Measurements from ENCODE around the gene FAM114A1. TPM values are rescaled to one million over a fixed set of nuclear protein-coding genes. Genes with fewer than 3 reads are reported as not detected.
A peak's percentile ranks its signal among the peaks of the same experiment; 100 is the strongest.

FAM114A1 gene
- total and polyA plus RNA-seq, 2 experiments from 2014 or later = 110 to 140 TPM

DNA sequence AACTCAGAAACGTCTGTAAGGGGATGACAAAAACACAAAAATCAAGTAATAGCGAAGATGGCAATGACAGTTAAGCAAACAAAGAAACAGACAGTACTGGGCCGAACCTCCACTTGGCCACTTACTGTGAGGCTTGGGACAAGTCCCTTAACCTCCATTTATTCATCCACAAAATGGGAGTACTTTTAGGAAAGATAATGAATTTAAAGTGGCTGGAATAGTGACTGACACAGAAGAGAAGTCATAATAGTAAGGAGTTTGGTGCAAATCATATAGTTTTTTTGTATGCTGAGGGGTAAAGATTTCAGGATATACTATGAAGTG lies 9.5 kb upstream of the FAM114A1 start:
- peak overlapping the region; percentile 8 for H3K27ac ChIP-seq
- WGBS (ENCODE audit: low lambda C conversion rate, missing lambda C conversion rate) = 72% methylated on average over 3 of the region's 3 CpGs

DNA sequence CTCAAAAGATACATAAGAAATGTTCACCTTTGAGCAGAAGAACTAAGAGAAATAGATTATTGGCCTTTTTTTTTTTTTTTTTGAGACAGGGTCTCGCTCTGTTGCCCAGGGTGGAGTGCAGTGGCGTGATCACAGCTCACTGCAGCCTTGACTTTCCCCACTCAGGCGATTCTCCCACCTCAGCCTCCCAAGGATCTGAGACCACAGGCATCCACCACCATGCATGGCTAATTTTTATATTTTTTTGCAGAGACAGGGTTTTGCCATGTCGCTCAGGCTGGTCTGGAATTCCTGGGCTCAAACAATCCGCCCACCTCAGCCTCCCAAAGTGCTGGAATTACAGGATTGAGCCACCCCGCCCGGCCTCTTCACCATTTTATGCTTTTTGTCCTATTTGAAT lies 8.1 kb upstream of the FAM114A1 start:
- TF ChIP-seq, protein P1, sequence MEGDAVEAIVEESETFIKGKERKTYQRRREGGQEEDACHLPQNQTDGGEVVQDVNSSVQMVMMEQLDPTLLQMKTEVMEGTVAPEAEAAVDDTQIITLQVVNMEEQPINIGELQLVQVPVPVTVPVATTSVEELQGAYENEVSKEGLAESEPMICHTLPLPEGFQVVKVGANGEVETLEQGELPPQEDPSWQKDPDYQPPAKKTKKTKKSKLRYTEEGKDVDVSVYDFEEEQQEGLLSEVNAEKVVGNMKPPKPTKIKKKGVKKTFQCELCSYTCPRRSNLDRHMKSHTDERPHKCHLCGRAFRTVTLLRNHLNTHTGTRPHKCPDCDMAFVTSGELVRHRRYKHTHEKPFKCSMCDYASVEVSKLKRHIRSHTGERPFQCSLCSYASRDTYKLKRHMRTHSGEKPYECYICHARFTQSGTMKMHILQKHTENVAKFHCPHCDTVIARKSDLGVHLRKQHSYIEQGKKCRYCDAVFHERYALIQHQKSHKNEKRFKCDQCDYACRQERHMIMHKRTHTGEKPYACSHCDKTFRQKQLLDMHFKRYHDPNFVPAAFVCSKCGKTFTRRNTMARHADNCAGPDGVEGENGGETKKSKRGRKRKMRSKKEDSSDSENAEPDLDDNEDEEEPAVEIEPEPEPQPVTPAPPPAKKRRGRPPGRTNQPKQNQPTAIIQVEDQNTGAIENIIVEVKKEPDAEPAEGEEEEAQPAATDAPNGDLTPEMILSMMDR (IDR thresholded peaks at IDR 0.05; ENCODE audit: poor library complexity) = no peak
- TF ChIP-seq EZH2 (IDR thresholded peaks at IDR 0.05; ENCODE audit: borderline replicate concordance) (no peak), EZH2phosphoT487 (IDR thresholded peaks at IDR 0.05; ENCODE audit: low read depth, severe bottlenecking, unreplicated experiment) (no peak)
- Histone ChIP-seq H3K9me2 (replicated peaks; ENCODE audit: insufficient read depth) (no peaks in the 10 kb centered on the region), H3K27me3 (no peaks in the 10 kb centered on the region), H3K4me3 (no peak overlapping the region), H3K4me2 (no peak overlapping the region), H3K79me2 (no peaks in the 10 kb centered on the region), H3K27ac (no peak overlapping the region), H3K4me1 (ENCODE audit: insufficient read depth) (no peaks in the 10 kb centered on the region), H2AFZ (no peak overlapping the region), H4K20me1 (ENCODE audit: insufficient read depth, poor library complexity, severe bottlenecking) (no peaks in the 10 kb centered on the region), H3K9me3 (ENCODE audit: low read depth) (no peaks in the 10 kb centered on the region), H3K36me3 (replicated peaks; ENCODE audit: insufficient read depth, low read depth) (no peaks in the 10 kb centered on the region)
- WGBS (ENCODE audit: low lambda C conversion rate, missing lambda C conversion rate) = 97% methylated on average over 7 of the region's 7 CpGs
- DNase-seq (ENCODE audit: low spot score) = no peak

More for the DNA sequence above, 9.5 kb upstream of the FAM114A1 start:
- Histone ChIP-seq H3K4me1 (ENCODE audit: insufficient read depth) (no peaks in the 10 kb centered on the region), H2AFZ (no peak overlapping the region), H3K9me2 (replicated peaks; ENCODE audit: insufficient read depth) (no peaks in the 10 kb centered on the region), H3K4me3 (no peak overlapping the region), H3K27me3 (no peaks in the 10 kb centered on the region), H3K9me3 (ENCODE audit: low read depth) (no peaks in the 10 kb centered on the region), H4K20me1 (ENCODE audit: insufficient read depth, poor library complexity, severe bottlenecking) (no peaks in the 10 kb centered on the region), H3K79me2 (no peaks in the 10 kb centered on the region), H3K4me2 (no peak overlapping the region), H3K36me3 (replicated peaks; ENCODE audit: insufficient read depth, low read depth) (no peaks in the 10 kb centered on the region)
- DNase-seq (ENCODE audit: low spot score) = no peak
- TF ChIP-seq EZH2 (IDR thresholded peaks at IDR 0.05; ENCODE audit: borderline replicate concordance) = no peak
- no peak for TF ChIP-seq EZH2phosphoT487 (IDR thresholded peaks at IDR 0.05; ENCODE audit: low read depth, severe bottlenecking, unreplicated experiment)
- TF ChIP-seq, protein P1 (IDR thresholded peaks at IDR 0.05; ENCODE audit: poor library complexity) = no peak

DNA sequence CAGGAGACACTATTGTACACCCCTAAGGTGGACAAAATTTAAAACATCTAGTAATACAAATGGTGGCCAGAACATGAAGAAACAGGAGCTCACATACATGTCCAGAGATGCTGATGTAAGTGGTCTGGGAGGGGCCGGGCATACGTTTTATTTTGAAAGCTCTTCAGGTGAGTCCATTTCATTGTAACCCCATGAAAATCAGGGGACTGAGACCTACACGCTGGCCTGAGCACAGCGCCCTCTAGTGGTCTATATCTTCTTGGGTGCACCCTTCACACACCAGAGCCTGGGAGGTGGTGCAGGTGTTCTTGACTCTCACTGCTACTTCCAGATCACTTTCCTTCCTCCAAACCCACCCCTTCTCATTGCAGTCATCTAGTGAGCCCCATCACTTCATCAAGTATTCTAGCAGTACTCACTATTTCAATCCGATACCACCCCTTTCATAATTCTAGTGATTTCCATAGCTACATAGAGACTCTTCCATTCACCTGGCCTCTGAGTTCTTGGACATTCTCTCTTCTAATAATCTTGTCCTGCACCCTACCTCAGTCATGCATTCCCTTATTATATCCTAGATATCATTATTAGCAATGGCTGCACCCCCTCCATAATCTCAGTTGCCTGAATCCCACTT lies 6.7 kb upstream of the FAM114A1 start:
- no peak overlapping the region for H2AFZ ChIP-seq
- 33% methylated on average over 5 of the region's 5 CpGs for WGBS (ENCODE audit: low lambda C conversion rate, missing lambda C conversion rate)

More for the DNA sequence above, 6.7 kb upstream of the FAM114A1 start:
- no peak overlapping the region for H3K4me2 ChIP-seq
- H3K9me3 ChIP-seq (ENCODE audit: low read depth) = no peaks in the 10 kb centered on the region
- H3K27me3 ChIP-seq = no peaks in the 10 kb centered on the region
- H3K4me3 ChIP-seq = no peak overlapping the region
- H3K27ac ChIP-seq = no peak overlapping the region
- H3K79me2 ChIP-seq = no peaks in the 10 kb centered on the region
- H3K36me3 ChIP-seq (replicated peaks; ENCODE audit: insufficient read depth, low read depth) = no peaks in the 10 kb centered on the region
- peak; percentile 69 for DNase-seq (ENCODE audit: low spot score)
- no peaks in the 10 kb centered on the region for H3K9me2 ChIP-seq (replicated peaks; ENCODE audit: insufficient read depth)
- H3K4me1 ChIP-seq (ENCODE audit: insufficient read depth) = no peaks in the 10 kb centered on the region
- H4K20me1 ChIP-seq (ENCODE audit: insufficient read depth, poor library complexity, severe bottlenecking) = no peaks in the 10 kb centered on the region
- TF ChIP-seq EZH2phosphoT487 (IDR thresholded peaks at IDR 0.05; ENCODE audit: low read depth, severe bottlenecking, unreplicated experiment) (no peak), EZH2 (IDR thresholded peaks at IDR 0.05; ENCODE audit: borderline replicate concordance) (no peak)
- TF ChIP-seq, protein P1 (IDR thresholded peaks at IDR 0.05; ENCODE audit: poor library complexity) = peak; percentile 57
